DOHH2 (cell line): ENCODE measurements around the gene RABGAP1.

Experiments
- EZH2phosphoT487 ChIP-seq: fragments of 200-600 bp; sonication (generic); IDR thresholded peaks from 2 replicates; pipeline ENCODE4 v1.6.1; 2017; ENCODE audit warnings: borderline replicate concordance, mild to moderate bottlenecking, antibody characterized with exemption, low read length, moderate library complexity, mixed read lengths
- TF ChIP-seq, protein P1 (sequence below): fragments of 200-600 bp; sonication (generic); IDR thresholded peaks from one replicate; pipeline ENCODE4 v1.5.1; 2014; ENCODE audit warnings: antibody characterized with exemption, mild to moderate bottlenecking, low read depth, low read length; ENCODE audit not compliant: poor library complexity, severe bottlenecking

DNA sequence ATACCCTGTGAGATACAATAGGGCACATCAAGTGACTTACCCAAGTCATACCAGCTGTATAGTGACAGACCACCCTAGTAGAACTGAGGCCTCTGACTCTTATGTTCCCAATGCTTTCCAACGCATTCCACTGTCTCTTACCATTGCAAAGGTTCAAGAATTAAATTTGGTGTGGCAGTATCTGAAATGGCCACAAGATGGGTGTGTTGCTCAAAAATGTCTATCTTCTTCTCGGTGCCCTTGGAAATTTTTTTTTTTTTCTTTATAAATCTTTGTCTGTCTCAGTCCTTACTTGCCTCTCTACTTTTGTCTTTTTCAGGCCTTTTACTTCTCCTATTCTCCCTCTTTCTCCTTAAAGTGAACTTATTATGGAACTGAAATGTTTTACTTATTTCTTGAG is 141.0 kb downstream of the RABGAP1 start:
- TF ChIP-seq, protein P1, sequence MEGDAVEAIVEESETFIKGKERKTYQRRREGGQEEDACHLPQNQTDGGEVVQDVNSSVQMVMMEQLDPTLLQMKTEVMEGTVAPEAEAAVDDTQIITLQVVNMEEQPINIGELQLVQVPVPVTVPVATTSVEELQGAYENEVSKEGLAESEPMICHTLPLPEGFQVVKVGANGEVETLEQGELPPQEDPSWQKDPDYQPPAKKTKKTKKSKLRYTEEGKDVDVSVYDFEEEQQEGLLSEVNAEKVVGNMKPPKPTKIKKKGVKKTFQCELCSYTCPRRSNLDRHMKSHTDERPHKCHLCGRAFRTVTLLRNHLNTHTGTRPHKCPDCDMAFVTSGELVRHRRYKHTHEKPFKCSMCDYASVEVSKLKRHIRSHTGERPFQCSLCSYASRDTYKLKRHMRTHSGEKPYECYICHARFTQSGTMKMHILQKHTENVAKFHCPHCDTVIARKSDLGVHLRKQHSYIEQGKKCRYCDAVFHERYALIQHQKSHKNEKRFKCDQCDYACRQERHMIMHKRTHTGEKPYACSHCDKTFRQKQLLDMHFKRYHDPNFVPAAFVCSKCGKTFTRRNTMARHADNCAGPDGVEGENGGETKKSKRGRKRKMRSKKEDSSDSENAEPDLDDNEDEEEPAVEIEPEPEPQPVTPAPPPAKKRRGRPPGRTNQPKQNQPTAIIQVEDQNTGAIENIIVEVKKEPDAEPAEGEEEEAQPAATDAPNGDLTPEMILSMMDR: peak; percentile 74
- no peak for TF ChIP-seq EZH2phosphoT487
